Choroid plexus epithelial cell (primary cell): Measurements from ENCODE around the gene SMIM24.

ENCODE experiments used
- DNase-seq: peaks from one replicate; pipeline ENCODE4 v3.0.0-alpha.2; 2010; ENCODE audit warnings: low read depth
- H3K4me3 ChIP-seq: 2 replicates; pipeline ENCODE4 v1.5.1; 2011; ENCODE audit warnings: low read depth, mild to moderate bottlenecking, control low read depth, low read length, moderate library complexity
- TF ChIP-seq, protein P1 (sequence below): conservative IDR thresholded peaks from 2 replicates; pipeline ENCODE4 v1.5.1; 2011; ENCODE audit warnings: low read depth, mild to moderate bottlenecking, control low read depth, inconsistent platforms, low read length, moderate library complexity

The SMIM24 gene

DNA sequence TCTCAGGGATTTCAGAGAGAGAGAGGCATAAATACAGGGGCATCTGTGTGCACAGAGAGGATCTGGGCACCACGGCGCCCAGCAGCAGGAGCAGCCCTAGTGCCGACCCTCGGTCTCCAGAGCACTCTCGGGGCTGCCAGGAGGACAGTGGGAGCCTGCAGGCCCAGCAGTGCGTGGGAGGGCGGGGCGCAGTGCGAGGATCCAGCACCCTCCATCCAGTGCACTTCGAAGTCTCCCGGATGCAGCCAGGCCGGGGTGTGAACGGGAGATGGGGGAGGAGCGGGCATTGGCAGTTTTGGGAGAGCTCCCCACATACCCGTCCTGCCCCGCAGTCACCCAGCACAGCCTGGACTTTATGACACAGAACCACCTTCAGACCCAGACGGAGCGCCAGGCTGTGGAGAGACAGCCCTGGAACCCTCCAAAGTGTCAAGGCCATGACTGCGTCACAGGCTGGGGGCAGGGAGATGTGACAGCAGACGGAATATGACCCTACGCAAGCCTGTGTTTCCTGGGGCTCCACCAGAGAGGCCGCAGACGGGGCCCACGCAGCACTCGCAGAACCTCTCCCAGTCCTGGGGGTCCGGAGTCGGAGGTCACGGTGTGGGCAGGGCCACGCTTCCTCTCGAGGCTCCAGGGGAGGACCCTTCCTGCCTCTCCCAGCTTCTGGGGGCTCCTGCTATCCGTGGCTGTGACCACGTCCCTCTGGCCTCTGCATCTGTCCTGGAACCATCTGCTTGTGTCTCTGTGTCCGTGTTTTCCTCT, 43.9 kb upstream of the SMIM24 start:
- no peak overlapping the region for H3K4me3 ChIP-seq

DNA sequence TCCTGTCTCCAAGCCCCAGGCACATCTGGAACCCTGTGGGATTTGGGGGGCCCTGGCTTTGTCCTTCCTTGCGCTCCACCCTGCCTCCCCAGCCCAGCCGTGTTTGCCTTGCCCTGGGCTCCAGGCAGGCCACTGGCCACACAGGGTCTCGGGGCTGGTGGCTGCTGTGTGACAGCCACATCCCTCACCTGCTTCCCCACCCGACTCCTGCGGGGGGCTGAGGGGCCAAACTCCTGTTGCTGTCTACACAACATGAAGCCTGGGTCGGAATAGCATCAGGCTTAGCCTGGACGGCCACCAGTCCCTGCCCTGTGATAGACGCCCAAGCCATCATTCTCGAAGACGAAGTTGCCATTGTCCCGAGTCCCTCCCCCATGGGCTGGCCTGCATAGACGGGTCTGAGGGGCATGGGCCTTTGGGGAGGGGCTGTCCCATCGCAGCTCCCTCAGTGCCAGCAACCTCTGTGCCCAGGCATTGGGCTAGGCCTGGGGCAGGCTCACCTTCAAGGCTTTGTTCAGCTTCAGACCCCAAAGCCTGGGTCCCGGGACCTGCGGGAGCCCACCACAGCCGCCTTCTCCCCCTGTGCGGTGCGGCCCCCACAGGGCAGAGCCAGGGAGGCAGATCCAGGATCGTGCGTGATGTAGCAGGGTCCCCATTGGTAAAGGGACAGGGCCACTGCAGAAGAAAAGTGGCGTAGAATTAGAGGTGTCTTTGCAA, 43.2 kb upstream of the SMIM24 start:
- H3K4me3 ChIP-seq = no peak overlapping the region
- no peak for DNase-seq
- TF ChIP-seq, protein P1, sequence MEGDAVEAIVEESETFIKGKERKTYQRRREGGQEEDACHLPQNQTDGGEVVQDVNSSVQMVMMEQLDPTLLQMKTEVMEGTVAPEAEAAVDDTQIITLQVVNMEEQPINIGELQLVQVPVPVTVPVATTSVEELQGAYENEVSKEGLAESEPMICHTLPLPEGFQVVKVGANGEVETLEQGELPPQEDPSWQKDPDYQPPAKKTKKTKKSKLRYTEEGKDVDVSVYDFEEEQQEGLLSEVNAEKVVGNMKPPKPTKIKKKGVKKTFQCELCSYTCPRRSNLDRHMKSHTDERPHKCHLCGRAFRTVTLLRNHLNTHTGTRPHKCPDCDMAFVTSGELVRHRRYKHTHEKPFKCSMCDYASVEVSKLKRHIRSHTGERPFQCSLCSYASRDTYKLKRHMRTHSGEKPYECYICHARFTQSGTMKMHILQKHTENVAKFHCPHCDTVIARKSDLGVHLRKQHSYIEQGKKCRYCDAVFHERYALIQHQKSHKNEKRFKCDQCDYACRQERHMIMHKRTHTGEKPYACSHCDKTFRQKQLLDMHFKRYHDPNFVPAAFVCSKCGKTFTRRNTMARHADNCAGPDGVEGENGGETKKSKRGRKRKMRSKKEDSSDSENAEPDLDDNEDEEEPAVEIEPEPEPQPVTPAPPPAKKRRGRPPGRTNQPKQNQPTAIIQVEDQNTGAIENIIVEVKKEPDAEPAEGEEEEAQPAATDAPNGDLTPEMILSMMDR = no peak

More for the DNA sequence above, 43.9 kb upstream of the SMIM24 start:
- DNase-seq = no peak
- TF ChIP-seq, protein P1 = no peak

DNA sequence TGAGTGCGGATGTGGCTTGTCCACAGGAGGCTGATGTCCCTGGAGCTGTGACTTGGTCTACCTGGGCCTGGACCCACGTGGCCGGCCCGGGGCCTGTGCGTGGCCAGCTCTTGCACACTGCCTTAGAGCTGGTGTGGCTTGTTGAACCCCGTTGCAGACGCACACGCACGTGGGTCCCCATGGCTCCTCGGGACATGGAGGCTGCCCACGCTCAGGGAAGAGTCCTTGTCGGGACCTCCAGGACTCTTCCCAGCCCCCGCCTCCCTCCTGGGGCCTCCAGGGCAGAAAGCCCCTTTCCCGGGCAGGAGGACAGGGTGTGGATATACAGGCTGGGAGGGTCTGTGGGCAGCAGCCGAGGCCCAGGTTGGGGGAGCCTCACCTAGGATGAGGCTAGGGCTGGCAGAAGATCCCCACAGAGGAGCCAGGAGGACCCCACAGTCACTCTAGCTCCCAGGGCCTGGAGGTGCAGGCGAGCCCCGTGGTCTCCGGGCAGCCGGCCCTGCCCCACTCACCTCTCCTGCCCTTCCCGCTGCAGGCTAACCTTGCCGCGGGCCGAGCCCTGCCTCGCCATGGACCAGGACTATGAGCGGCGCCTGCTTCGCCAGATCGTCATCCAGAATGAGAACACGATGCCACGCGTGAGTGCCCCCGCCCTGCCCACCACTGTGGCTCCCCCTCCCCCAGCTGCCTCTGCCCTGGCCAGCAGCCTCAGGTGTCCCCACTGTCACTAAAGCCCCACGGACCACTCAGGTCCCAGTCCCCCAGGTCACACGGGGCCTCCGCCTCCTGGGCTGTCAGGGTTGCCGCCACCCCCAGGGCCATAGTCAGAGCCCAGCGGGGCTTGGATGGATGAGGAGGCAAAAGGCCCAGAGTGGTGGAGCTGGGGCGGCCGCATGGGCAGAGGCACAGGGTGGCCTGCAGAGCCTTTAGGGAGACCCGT, 42.4 kb upstream of the SMIM24 start:
- DNase-seq = no peak
- TF ChIP-seq, protein P1 = no peak
- H3K4me3 ChIP-seq = no peak overlapping the region

DNA sequence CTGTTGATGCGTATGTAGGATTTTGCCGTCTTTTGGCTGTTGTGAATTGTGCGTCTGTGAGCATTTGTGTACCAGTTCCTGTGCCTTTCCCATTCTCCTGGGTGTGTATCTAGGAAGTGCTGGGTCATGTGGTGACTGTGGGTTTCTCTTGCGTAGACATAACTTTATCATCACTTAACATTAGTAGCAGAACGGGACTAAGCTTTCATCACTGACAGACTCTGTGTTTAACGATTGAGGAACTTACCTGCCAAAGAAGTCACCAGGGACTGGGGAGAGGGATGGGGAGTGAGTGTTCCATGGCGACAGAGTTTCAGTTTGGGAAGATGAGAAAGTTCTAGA, 40.8 kb upstream of the SMIM24 start:
- TF ChIP-seq, protein P1 = no peak
- H3K4me3 ChIP-seq = no peak overlapping the region

DNA sequence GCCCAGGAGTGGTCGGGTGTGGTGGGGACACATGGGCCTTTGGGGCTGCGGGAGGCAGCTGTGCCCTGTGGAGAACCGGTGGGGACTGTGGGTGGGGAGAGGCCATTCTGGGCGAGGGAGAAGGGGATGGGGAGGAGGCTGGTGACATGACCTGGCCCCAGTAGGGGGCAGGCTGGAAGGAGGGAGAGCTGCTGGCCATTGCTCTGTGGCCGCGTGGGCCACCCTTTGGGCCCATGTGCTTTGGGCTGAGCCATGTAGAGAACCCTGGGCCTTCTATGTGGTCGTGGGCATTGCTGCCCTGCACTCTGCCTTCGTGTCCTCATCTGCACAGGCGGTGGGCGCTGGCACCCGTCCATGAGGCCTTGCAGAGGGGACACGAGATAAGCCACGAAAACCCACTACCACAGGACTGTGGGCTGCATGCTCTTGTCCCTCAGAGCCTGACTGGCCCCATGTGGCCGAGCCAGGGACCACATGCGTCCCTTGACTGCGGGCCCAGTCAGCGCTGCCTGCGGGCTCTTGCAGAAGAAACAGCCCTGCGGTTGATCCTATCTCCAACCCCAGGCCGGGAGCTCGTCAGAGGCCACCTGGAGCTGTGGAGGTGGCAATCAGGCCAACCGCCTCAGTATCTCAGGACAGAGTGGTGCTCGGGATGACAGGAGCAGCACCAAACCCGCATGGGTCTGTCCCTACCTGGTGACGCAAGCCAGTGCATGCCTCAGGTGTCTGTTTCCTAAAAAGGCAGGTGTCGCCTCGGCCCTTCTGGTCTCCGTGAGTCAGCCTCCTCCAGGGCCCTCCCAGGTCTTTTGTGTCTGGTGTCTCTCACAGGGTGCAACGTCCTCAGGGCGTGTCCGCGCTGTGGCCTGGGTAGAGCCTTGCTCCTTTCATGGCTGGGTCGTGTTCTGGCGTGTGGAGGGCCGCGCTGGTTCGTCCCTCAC, 40.1 kb upstream of the SMIM24 start:
- no peak overlapping the region for H3K4me3 ChIP-seq
- no peak for DNase-seq
- TF ChIP-seq, protein P1 = no peak

More for the DNA sequence above, 40.8 kb upstream of the SMIM24 start:
- no peak for DNase-seq

DNA sequence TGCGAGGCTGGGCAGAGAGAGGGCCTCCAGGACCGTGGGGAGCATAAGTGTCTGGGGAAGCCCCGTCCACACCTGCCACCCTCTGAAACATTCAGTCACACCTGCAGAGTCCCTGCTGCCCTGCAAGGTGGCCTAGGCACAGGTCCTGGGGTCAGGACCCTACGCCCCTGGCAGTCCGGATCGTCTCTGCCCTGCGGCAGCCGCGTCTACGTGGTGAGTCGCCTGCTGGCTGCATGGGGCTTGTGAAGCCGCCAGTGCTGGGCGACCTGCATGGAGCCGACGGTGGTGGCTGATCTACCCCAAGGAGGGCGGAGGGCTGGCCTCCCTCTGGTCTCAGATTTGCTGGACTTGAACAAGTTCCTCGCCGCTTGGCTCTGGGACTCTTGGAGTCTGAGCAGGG, 38.8 kb upstream of the SMIM24 start:
- TF ChIP-seq, protein P1 = no peak

More for the DNA sequence above, 38.8 kb upstream of the SMIM24 start:
- H3K4me3 ChIP-seq = no peak overlapping the region
- no peak for DNase-seq
